Measurements from ENCODE around the gene TMA7. TPM values are rescaled to one million over a fixed set of nuclear protein-coding genes. Genes with fewer than 3 reads are reported as not detected.

The TMA7 gene
- total and polyA plus RNA-seq, 2 of the 13 experiments (the other 11 are each of a cell fraction or from before 2014, with no cell fraction given): 100 to 486 TPM

DNA sequence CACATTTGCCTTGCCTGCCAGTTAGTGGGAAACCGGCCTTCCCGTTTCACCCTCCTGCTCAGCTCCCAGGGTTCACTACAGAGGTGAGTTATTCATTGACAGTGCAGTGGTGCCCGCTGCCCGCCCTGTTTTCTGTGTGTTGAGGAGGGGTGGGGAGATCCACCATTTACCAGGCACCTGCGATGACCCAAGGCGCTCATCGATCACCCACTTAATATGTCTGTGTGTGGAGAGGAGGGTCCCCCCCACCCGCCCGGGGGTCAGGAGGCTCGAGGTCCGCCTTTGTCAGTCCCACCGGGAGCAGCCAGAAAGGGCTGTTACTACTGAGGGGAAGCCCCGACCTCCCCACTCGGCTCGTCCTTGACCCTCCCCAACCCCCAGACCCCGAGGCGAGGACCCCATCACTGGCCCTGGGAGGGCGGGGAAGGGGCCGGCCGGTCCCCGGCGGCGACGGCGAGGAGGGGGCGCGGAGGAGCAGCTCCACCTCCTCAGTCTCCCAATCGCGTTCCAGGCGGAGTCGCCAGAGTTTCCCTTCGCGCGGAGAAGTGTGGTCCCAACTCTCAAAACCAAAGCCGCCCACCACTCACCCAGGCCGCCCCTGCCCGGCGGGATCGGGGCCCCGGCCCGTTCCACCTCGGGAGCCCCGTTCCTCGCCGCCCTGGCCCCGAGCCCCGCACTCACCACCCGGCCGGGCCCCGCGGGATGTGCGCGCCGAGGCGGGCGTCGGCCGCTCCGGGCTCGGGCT is 11.3 kb upstream of the TMA7 start (continued):
- TF ChIP-seq JDP2 (CRISPR knock-in tag; IDR thresholded peaks at IDR 0.05; ENCODE audit: borderline replicate concordance): peak; percentile 53; the same call in 1 of the 2 replicates
- no peak; the same call in 1 of the 2 replicates for TF ChIP-seq MEIS2 (CRISPR knock-in tag; IDR thresholded peaks at IDR 0.05)
- no peak for TF ChIP-seq REXO4 (CRISPR knock-in tag; IDR thresholded peaks at IDR 0.05; ENCODE audit: borderline replicate concordance)
- TF ChIP-seq ZNF550 (CRISPR knock-in tag; IDR thresholded peaks at IDR 0.05; ENCODE audit: borderline replicate concordance): no peak
- TF ChIP-seq, protein P1, sequence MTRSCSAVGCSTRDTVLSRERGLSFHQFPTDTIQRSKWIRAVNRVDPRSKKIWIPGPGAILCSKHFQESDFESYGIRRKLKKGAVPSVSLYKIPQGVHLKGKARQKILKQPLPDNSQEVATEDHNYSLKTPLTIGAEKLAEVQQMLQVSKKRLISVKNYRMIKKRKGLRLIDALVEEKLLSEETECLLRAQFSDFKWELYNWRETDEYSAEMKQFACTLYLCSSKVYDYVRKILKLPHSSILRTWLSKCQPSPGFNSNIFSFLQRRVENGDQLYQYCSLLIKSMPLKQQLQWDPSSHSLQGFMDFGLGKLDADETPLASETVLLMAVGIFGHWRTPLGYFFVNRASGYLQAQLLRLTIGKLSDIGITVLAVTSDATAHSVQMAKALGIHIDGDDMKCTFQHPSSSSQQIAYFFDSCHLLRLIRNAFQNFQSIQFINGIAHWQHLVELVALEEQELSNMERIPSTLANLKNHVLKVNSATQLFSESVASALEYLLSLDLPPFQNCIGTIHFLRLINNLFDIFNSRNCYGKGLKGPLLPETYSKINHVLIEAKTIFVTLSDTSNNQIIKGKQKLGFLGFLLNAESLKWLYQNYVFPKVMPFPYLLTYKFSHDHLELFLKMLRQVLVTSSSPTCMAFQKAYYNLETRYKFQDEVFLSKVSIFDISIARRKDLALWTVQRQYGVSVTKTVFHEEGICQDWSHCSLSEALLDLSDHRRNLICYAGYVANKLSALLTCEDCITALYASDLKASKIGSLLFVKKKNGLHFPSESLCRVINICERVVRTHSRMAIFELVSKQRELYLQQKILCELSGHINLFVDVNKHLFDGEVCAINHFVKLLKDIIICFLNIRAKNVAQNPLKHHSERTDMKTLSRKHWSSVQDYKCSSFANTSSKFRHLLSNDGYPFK (CRISPR knock-in tag; IDR thresholded peaks at IDR 0.05; ENCODE audit: borderline replicate concordance): no peak
- TF ChIP-seq, protein P2, sequence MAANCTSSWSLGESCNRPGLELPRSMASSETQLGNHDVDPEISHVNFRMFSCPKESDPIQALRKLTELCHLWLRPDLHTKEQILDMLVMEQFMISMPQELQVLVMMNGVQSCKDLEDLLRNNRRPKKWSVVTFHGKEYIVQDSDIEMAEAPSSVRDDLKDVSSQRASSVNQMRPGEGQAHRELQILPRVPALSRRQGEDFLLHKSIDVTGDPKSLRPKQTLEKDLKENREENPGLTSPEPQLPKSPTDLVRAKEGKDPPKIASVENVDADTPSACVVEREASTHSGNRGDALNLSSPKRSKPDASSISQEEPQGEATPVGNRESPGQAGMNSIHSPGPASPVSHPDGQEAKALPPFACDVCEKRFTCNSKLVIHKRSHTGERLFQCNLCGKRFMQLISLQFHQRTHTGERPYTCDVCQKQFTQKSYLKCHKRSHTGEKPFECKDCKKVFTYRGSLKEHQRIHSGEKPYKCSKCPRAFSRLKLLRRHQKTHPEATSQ (CRISPR knock-in tag; IDR thresholded peaks at IDR 0.05; ENCODE audit: borderline replicate concordance): no peak
- TF ChIP-seq ASH2L (IDR thresholded peaks at IDR 0.05; ENCODE audit: insufficient read length, low read depth, low read length): no peak
- TF ChIP-seq, protein P3, sequence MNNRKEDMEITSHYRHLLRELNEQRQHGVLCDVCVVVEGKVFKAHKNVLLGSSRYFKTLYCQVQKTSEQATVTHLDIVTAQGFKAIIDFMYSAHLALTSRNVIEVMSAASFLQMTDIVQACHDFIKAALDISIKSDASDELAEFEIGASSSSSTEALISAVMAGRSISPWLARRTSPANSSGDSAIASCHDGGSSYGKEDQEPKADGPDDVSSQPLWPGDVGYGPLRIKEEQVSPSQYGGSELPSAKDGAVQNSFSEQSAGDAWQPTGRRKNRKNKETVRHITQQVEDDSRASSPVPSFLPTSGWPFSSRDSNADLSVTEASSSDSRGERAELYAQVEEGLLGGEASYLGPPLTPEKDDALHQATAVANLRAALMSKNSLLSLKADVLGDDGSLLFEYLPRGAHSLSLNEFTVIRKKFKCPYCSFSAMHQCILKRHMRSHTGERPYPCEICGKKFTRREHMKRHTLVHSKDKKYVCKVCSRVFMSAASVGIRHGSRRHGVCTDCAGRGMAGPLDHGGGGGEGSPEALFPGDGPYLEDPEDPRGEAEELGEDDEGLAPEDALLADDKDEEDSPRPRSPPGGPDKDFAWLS (CRISPR knock-in tag; IDR thresholded peaks at IDR 0.05; ENCODE audit: borderline replicate concordance): no peak
- TF ChIP-seq, protein P4, sequence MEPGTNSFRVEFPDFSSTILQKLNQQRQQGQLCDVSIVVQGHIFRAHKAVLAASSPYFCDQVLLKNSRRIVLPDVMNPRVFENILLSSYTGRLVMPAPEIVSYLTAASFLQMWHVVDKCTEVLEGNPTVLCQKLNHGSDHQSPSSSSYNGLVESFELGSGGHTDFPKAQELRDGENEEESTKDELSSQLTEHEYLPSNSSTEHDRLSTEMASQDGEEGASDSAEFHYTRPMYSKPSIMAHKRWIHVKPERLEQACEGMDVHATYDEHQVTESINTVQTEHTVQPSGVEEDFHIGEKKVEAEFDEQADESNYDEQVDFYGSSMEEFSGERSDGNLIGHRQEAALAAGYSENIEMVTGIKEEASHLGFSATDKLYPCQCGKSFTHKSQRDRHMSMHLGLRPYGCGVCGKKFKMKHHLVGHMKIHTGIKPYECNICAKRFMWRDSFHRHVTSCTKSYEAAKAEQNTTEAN (CRISPR knock-in tag; conservative IDR thresholded peaks at IDR 0.05): peak; percentile 9; the same call in 1 of the 2 replicates
- TF ChIP-seq, protein P5, sequence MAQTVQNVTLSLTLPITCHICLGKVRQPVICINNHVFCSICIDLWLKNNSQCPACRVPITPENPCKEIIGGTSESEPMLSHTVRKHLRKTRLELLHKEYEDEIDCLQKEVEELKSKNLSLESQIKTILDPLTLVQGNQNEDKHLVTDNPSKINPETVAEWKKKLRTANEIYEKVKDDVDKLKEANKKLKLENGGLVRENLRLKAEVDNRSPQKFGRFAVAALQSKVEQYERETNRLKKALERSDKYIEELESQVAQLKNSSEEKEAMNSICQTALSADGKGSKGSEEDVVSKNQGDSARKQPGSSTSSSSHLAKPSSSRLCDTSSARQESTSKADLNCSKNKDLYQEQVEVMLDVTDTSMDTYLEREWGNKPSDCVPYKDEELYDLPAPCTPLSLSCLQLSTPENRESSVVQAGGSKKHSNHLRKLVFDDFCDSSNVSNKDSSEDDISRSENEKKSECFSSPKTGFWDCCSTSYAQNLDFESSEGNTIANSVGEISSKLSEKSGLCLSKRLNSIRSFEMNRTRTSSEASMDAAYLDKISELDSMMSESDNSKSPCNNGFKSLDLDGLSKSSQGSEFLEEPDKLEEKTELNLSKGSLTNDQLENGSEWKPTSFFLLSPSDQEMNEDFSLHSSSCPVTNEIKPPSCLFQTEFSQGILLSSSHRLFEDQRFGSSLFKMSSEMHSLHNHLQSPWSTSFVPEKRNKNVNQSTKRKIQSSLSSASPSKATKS (CRISPR knock-in tag; IDR thresholded peaks at IDR 0.05): peak; percentile 37; the same call in 1 of the 2 replicates
- TF ChIP-seq ZNF788 (CRISPR knock-in tag; IDR thresholded peaks at IDR 0.05; ENCODE audit: borderline replicate concordance): no peak; the same call in 1 of the 2 replicates
- TF ChIP-seq ZBTB7A (CRISPR knock-in tag; IDR thresholded peaks at IDR 0.05): no peak; the same call in 1 of the 2 replicates
- TF ChIP-seq ZNF180 (CRISPR knock-in tag; IDR thresholded peaks at IDR 0.05; ENCODE audit: borderline replicate concordance, low read depth): no peak
- peak; percentile 56; the same call in 1 of the 2 replicates for TF ChIP-seq ZSCAN30 (CRISPR knock-in tag; IDR thresholded peaks at IDR 0.05)
- TF ChIP-seq IRX3 (CRISPR knock-in tag; IDR thresholded peaks at IDR 0.05; ENCODE audit: borderline replicate concordance, low read depth): peak; percentile 36; the same call in 1 of the 2 replicates
- no peak for TF ChIP-seq ZSCAN9 (CRISPR knock-in tag; IDR thresholded peaks at IDR 0.05; ENCODE audit: borderline replicate concordance)
- no peak for TF ChIP-seq STAT5B (CRISPR knock-in tag; IDR thresholded peaks at IDR 0.05)
- no peak for TF ChIP-seq KLF6 (CRISPR knock-in tag; IDR thresholded peaks at IDR 0.05)
